Memory B cell (primary cell): ENCODE data around the gene RNF166.

Source experiments
- ATAC-seq: fragments of 150-1000 bp; cut with Tn5 transposase; 2 replicates; pipeline ENCODE4 v1.10.0; 2021; ENCODE audit warnings: low read depth, mild to moderate bottlenecking, moderate library complexity
- DNase-seq, 2 donors: peaks; one replicate each; pipeline ENCODE4 v3.0.0; 2022; ENCODE audit warnings: low spot score in 2 of 2
- H3K27ac Mint-ChIP-seq: one replicate; pipeline ENCODE4 v1.8.0; 2022; ENCODE audit warnings: mild to moderate bottlenecking, moderate library complexity, mixed read lengths
- H3K27me3 Mint-ChIP-seq: one replicate; pipeline ENCODE4 v1.8.0; 2022; ENCODE audit warnings: mixed read lengths
- H3K36me3 Mint-ChIP-seq: one replicate; pipeline ENCODE4 v1.8.0; 2022; ENCODE audit warnings: mild to moderate bottlenecking, mixed read lengths
- H3K4me1 Mint-ChIP-seq: one replicate; pipeline ENCODE4 v1.8.0; 2022; ENCODE audit warnings: mixed read lengths
- H3K4me3 Mint-ChIP-seq: one replicate; pipeline ENCODE4 v1.8.0; 2022; ENCODE audit warnings: mild to moderate bottlenecking, moderate library complexity, mixed read lengths
- H3K9me3 Mint-ChIP-seq: one replicate; pipeline ENCODE4 v1.8.0; 2022; ENCODE audit warnings: mixed read lengths

RNF166 gene

DNA sequence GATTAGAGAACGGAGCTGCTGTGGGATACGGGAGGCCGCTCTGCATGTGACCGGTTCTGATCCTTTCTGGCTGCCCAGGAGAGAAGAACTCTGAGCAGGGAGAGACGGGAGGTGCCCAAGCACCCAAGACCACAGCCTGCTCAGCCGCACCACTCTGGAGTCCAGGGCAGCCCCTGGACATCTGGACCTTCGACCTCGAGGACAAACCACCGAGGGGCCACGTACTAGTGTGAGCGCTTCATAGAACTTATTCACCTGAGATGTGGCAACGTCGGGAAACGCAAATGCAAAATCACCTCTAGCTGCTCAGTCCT lies 5.9 kb downstream of the RNF166 start:
- peak overlapping the region; percentile 62 for H3K27ac Mint-ChIP-seq
- peak in 1 of 2 donors; percentile 26 for DNase-seq
- ATAC-seq, result no peak
- H3K9me3 Mint-ChIP-seq, result no peaks in the 10 kb centered on the region
- peaks cover 1% of the 10 kb centered on the region for H3K36me3 Mint-ChIP-seq
- H3K4me3 Mint-ChIP-seq, result peak overlapping the region; percentile 79
- H3K4me1 Mint-ChIP-seq, result peaks cover 44% of the 10 kb centered on the region
- H3K27me3 Mint-ChIP-seq, result no peaks in the 10 kb centered on the region

DNA sequence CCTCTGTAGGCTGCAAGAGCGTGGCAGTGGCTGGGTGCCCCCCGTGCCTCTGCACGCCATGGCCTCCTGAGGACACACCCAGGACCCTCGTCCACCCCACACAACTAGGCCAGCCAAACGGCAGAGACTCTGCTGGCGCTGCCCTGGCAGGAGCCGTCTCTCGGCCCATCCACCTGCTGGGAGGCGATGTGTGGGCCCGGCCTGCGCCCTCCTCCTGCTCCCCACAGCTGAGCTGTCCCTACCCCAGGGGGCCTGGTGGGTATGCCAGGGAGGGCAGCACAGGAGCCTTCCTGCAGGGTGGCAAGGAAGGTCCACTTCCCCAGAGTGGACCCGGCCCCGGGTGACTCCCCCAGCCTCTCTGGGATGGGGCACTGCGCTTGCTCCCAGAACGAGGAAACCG lies 7.0 kb downstream of the RNF166 start:
- DNase-seq (no peak), ATAC-seq (no peak)
- Mint-ChIP-seq H3K27ac (peak overlapping the region; percentile 82), H3K9me3 (no peaks in the 10 kb centered on the region), H3K4me3 (no peak overlapping the region), H3K36me3 (peaks cover 1% of the 10 kb centered on the region), H3K4me1 (peaks cover 39% of the 10 kb centered on the region), H3K27me3 (no peaks in the 10 kb centered on the region)

DNA sequence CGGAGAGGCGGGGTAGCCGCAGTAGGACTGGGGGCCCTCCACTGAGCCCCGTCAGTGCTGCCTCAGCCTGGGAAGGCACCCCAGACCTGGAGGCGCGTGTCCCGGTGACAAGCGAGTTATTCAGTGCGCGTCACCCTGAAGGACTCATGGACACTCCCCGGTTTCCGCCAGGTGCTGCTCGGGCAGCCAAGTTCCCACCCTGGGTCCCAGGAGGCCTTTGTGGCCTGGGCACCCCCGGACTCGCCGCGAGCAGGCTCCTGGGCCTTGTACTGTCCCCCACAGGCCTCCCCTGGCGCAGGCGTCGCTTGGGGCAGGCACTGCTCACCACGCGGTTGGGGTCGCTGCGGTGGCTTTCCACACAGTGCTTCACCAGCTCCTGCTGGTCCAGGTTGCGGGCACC lies 7.6 kb downstream of the RNF166 start:
- H3K27me3 Mint-ChIP-seq, result no peaks in the 10 kb centered on the region
- peak; percentile 33 for ATAC-seq
- H3K36me3 Mint-ChIP-seq, result peaks cover 1% of the 10 kb centered on the region
- H3K4me3 Mint-ChIP-seq, result peak overlapping the region; percentile 51
- DNase-seq, result peak in 1 of 2 donors; percentile 39
- H3K4me1 Mint-ChIP-seq, result peaks cover 35% of the 10 kb centered on the region
- H3K9me3 Mint-ChIP-seq, result no peaks in the 10 kb centered on the region
- peak overlapping the region; percentile 82 for H3K27ac Mint-ChIP-seq

DNA sequence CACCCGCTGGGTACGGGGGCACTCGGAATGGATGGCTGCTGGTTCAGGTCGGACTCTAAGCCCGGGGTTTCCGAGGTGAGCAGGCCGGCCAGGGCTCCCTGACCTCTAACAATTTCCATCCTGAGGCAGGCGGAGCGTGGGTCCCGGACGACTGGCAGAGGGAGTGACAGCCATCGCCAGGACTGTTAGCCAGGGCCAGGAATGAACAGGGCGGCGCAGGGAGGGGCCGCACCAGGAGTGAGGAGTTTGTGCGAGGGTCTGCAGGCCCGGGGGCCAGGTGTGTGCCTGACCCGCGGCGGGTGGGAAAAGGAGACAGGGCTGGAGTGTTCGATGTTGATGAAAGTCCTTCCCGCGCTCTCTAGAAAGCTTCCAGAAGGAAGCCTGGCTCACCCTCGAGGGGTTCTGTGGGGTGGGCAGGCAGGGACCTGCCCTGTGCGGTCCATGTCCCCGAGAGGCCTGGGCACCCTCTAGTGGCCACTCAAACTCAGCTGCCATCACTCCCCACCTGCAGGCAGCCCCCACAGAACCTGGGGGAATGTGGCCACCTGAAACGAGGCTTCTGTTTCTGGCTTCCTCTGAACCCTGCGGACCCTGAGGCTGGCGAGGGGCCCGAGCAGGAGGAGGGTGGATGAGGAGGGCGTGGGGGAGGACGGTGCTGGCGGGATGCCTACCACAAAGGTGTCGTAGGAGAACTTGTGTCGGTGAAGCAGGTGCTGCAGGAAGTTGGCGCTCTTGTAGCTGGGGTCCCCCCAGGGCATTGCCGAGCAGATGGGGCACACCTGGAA lies 8.2 kb downstream of the RNF166 start:
- Mint-ChIP-seq H3K27ac (peak overlapping the region; percentile 82), H3K36me3 (peaks cover 1% of the 10 kb centered on the region), H3K9me3 (no peaks in the 10 kb centered on the region), H3K27me3 (no peaks in the 10 kb centered on the region), H3K4me1 (peaks cover 32% of the 10 kb centered on the region), H3K4me3 (peak overlapping the region; percentile 51)
- DNase-seq, result no peak
- ATAC-seq, result no peak

GRCh38 chr16:88697116-88697830 lies 8.9 kb downstream of the RNF166 start:
- no peak overlapping the region for H3K27ac Mint-ChIP-seq
- H3K4me3 Mint-ChIP-seq, result no peak overlapping the region
- peaks cover 26% of the 10 kb centered on the region for H3K4me1 Mint-ChIP-seq
- H3K27me3 Mint-ChIP-seq, result no peaks in the 10 kb centered on the region
- no peaks in the 10 kb centered on the region for H3K9me3 Mint-ChIP-seq
- H3K36me3 Mint-ChIP-seq, result peaks cover 1% of the 10 kb centered on the region
- ATAC-seq, result no peak
- DNase-seq, result no peak

GRCh38 chr16:88696441-88696840 lies 9.8 kb downstream of the RNF166 start:
- Mint-ChIP-seq H3K4me1 (peaks cover 26% of the 10 kb centered on the region), H3K9me3 (no peaks in the 10 kb centered on the region), H3K4me3 (no peak overlapping the region), H3K36me3 (peaks cover 1% of the 10 kb centered on the region), H3K27ac (no peak overlapping the region), H3K27me3 (no peaks in the 10 kb centered on the region)
- ATAC-seq (no peak), DNase-seq (no peak)

GRCh38 chr16:88695753-88696152 lies 10.5 kb downstream of the RNF166 start:
- ATAC-seq, result no peak
- no peak for DNase-seq
- Mint-ChIP-seq H3K9me3 (no peaks in the 10 kb centered on the region), H3K27ac (no peak overlapping the region), H3K4me3 (no peak overlapping the region), H3K4me1 (peaks cover 22% of the 10 kb centered on the region), H3K27me3 (no peaks in the 10 kb centered on the region), H3K36me3 (peaks cover 1% of the 10 kb centered on the region)

- Mint-ChIP-seq H3K4me3 (no peak overlapping the region), H3K9me3 (no peaks in the 10 kb centered on the region), H3K4me1 (peaks cover 25% of the 10 kb centered on the region), H3K27ac (no peak overlapping the region), H3K27me3 (no peaks in the 10 kb centered on the region), H3K36me3 (peaks cover 1% of the 10 kb centered on the region)
- ATAC-seq (no peak), DNase-seq (no peak)
These were observed 11.0 kb downstream of the RNF166 start for GRCh38 chr16:88695218-88695617.

DNA sequence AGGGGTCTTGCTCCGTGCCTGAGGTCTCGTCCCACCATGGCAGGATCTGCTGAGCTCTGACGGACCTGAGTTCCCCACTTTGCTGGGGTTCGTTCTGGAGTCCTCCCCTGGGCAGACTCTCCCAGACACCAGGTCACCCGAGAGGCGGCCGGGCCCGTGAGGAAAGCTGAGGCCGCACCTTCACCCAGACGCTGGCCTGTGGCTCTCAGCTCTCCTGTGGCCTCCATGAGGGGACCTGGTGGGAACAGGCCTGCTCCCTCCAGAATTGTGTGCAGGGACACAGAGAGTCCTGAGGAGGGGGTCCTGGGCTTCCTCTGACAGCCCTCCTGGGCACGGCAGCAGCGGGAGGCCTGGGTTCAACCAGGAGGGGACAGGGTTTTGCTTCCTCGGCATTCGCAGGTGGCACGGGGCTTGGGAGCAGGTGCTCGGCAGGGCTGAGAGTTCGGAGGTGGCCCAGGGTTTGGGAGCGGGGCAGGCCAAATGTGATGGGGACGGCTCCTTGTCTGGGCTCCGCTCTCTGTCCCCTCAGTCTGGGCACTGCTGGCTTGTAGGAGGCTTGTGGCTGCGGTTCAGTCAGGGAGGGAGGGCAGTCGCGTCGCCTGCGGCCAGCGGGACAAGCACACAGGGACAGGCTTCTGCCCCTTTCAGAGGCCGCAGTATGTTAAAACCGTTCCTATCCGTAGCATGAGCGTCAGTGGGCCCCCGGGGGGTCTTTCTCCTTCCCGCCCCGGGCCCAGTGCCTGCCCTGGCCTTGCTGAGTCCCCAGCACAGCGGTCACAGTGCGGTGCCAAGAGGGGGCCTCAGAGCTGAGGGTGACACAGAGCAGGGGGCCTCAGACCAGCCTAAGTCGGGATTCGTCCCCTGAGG lies 11.8 kb downstream of the RNF166 start:
- no peaks in the 10 kb centered on the region for H3K27me3 Mint-ChIP-seq
- H3K4me3 Mint-ChIP-seq, result no peak overlapping the region
- peaks cover 1% of the 10 kb centered on the region for H3K36me3 Mint-ChIP-seq
- H3K4me1 Mint-ChIP-seq, result peaks cover 18% of the 10 kb centered on the region
- no peak for ATAC-seq
- H3K27ac Mint-ChIP-seq, result no peak overlapping the region
- no peaks in the 10 kb centered on the region for H3K9me3 Mint-ChIP-seq
- DNase-seq, result no peak

DNA sequence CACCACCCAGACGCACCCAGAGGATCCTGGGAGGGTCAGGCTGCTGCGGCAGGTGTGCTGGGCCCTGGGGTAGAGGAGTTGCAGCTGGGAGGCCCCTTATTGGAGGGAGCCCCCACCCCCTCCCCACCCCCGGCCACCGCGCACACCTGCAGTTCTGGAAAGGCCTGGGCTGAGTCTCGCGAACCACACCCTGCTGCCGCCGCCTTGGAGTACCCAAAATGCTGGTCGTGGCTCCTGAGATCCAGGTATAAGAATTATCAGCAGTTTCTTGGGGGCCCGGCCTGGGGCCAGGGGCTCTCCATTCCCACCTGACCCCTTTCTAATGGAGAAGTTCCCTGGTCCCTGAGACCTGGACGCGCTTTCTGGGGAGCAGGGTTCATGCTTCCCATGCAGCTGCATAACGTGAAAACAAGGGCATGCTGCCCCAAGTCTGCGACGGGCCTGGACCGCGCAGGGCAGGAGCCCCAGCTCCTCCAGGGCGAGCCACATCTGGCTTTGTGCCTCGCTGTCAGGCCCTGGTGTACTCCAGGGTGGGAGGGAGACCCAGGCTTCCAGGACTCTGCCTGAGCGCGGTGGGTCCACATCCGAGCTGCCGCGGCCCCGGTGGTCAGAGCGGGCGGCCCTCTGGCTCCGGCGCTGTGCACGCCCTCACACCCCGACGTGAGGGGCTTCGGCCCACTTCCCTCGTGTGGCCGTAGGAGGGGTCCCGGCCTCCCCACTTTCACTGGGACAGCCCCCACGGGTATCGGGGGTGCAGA lies 12.6 kb downstream of the RNF166 start:
- DNase-seq (no peak), ATAC-seq (no peak)
- Mint-ChIP-seq H3K9me3 (no peaks in the 10 kb centered on the region), H3K27me3 (no peaks in the 10 kb centered on the region), H3K4me1 (peaks cover 18% of the 10 kb centered on the region), H3K36me3 (peaks cover 1% of the 10 kb centered on the region), H3K27ac (no peak overlapping the region), H3K4me3 (no peak overlapping the region)

- H3K36me3 Mint-ChIP-seq, result no peaks in the 10 kb centered on the region
- ATAC-seq (no peak), DNase-seq (no peak)
- no peak overlapping the region for H3K27ac Mint-ChIP-seq
- no peaks in the 10 kb centered on the region for H3K9me3 Mint-ChIP-seq
- H3K4me3 Mint-ChIP-seq, result no peak overlapping the region
- H3K4me1 Mint-ChIP-seq, result peaks cover 14% of the 10 kb centered on the region
- no peaks in the 10 kb centered on the region for H3K27me3 Mint-ChIP-seq
These were observed 13.3 kb downstream of the RNF166 start for GRCh38 chr16:88692861-88693260.

GRCh38 chr16:88691924-88692560 lies 14.2 kb downstream of the RNF166 start:
- Mint-ChIP-seq H3K36me3 (no peaks in the 10 kb centered on the region), H3K4me3 (peak overlapping the region; percentile 59), H3K27me3 (no peaks in the 10 kb centered on the region), H3K9me3 (no peaks in the 10 kb centered on the region), H3K4me1 (peaks cover 14% of the 10 kb centered on the region), H3K27ac (peak overlapping the region; percentile 35)
- ATAC-seq (peak; percentile 76), DNase-seq (no peak)

- peaks cover 14% of the 10 kb centered on the region for H3K4me1 Mint-ChIP-seq
These were observed 14.9 kb downstream of the RNF166 start for GRCh38 chr16:88691129-88691813.

More at GRCh38 chr16:88691129-88691813, 14.9 kb downstream of the RNF166 start:
- no peaks in the 10 kb centered on the region for H3K9me3 Mint-ChIP-seq
- H3K27me3 Mint-ChIP-seq, result no peaks in the 10 kb centered on the region
- DNase-seq (no peak), ATAC-seq (no peak)
- no peak overlapping the region for H3K4me3 Mint-ChIP-seq
- no peaks in the 10 kb centered on the region for H3K36me3 Mint-ChIP-seq
- H3K27ac Mint-ChIP-seq, result peak overlapping the region; percentile 69
